Neural cell (in vitro differentiated cells): ENCODE data around the gene KLRD1.

Source experiments
- EP300 ChIP-seq: fragments of 450-650 bp; conservative IDR thresholded peaks from 2 replicates; pipeline ENCODE4 v1.6.1; 2014; ENCODE audit warnings: antibody characterized with exemption, mild to moderate bottlenecking, moderate library complexity; ENCODE audit not compliant: poor library complexity, severe bottlenecking
- EZH2 ChIP-seq: fragments of 200-600, 300-800 bp; shearing (Covaris generic), sonication (generic); IDR thresholded peaks from 2 replicates; pipeline ENCODE4 v1.6.1; 2014; ENCODE audit warnings: antibody characterized with exemption, low read length, borderline replicate concordance, mild to moderate bottlenecking; ENCODE audit not compliant: insufficient read depth, poor library complexity, severe bottlenecking
- MXI1 ChIP-seq: fragments of 450-650 bp; conservative IDR thresholded peaks from 2 replicates; pipeline ENCODE4 v1.6.1; 2014; ENCODE audit warnings: antibody characterized with exemption, mild to moderate bottlenecking; ENCODE audit not compliant: poor library complexity, severe bottlenecking
- POLR2AphosphoS5 ChIP-seq: IDR thresholded peaks from 2 replicates; pipeline ENCODE4 v1.6.1; 2012
- RAD21 ChIP-seq: fragments of 450-650 bp; conservative IDR thresholded peaks from 2 replicates; pipeline ENCODE4 v1.6.1; 2014; ENCODE audit warnings: antibody characterized with exemption, mild to moderate bottlenecking, moderate library complexity
- TAF1 ChIP-seq: IDR thresholded peaks from 2 replicates; pipeline ENCODE4 v1.6.1; 2012; ENCODE audit warnings: low read depth
- TF ChIP-seq, protein P1 (sequence below): fragments of 450-650 bp; IDR thresholded peaks from 2 replicates; pipeline ENCODE4 v1.5.1; 2014; ENCODE audit warnings: antibody characterized with exemption, mild to moderate bottlenecking, moderate library complexity; ENCODE audit not compliant: poor library complexity, severe bottlenecking
- TF ChIP-seq, protein P2 (sequence below): IDR thresholded peaks from 2 replicates; pipeline ENCODE4 v1.6.1; 2012; ENCODE audit warnings: borderline replicate concordance

DNA sequence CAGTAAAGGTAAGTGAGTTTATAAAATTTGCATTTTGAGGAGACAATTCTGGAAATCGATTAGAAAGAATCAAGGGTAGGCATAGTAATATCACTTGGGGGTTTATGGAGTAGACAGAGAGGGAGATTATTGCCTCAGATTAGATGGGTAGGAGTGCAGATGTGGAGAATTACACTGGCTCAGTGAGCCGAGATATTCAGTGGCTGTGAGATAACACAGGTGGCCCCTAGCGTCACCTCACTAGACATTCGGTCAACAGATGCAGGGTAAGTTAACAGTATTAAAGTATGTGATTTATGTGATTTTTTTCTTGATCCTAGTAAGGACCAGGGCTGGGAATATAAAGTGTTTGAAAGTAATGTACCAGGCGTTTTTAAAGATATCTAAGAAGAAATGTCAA is 39.6 kb upstream of the KLRD1 start:
- TF ChIP-seq, protein P1, sequence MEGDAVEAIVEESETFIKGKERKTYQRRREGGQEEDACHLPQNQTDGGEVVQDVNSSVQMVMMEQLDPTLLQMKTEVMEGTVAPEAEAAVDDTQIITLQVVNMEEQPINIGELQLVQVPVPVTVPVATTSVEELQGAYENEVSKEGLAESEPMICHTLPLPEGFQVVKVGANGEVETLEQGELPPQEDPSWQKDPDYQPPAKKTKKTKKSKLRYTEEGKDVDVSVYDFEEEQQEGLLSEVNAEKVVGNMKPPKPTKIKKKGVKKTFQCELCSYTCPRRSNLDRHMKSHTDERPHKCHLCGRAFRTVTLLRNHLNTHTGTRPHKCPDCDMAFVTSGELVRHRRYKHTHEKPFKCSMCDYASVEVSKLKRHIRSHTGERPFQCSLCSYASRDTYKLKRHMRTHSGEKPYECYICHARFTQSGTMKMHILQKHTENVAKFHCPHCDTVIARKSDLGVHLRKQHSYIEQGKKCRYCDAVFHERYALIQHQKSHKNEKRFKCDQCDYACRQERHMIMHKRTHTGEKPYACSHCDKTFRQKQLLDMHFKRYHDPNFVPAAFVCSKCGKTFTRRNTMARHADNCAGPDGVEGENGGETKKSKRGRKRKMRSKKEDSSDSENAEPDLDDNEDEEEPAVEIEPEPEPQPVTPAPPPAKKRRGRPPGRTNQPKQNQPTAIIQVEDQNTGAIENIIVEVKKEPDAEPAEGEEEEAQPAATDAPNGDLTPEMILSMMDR, result no peak
- TF ChIP-seq, protein P2, sequence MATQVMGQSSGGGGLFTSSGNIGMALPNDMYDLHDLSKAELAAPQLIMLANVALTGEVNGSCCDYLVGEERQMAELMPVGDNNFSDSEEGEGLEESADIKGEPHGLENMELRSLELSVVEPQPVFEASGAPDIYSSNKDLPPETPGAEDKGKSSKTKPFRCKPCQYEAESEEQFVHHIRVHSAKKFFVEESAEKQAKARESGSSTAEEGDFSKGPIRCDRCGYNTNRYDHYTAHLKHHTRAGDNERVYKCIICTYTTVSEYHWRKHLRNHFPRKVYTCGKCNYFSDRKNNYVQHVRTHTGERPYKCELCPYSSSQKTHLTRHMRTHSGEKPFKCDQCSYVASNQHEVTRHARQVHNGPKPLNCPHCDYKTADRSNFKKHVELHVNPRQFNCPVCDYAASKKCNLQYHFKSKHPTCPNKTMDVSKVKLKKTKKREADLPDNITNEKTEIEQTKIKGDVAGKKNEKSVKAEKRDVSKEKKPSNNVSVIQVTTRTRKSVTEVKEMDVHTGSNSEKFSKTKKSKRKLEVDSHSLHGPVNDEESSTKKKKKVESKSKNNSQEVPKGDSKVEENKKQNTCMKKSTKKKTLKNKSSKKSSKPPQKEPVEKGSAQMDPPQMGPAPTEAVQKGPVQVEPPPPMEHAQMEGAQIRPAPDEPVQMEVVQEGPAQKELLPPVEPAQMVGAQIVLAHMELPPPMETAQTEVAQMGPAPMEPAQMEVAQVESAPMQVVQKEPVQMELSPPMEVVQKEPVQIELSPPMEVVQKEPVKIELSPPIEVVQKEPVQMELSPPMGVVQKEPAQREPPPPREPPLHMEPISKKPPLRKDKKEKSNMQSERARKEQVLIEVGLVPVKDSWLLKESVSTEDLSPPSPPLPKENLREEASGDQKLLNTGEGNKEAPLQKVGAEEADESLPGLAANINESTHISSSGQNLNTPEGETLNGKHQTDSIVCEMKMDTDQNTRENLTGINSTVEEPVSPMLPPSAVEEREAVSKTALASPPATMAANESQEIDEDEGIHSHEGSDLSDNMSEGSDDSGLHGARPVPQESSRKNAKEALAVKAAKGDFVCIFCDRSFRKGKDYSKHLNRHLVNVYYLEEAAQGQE, result no peak
- TF ChIP-seq EZH2 (no peak), RAD21 (no peak), POLR2AphosphoS5 (no peak), TAF1 (no peak), MXI1 (no peak), EP300 (no peak)
